ENCODE measurements around the gene OR52A1.

Gene OR52A1

DNA sequence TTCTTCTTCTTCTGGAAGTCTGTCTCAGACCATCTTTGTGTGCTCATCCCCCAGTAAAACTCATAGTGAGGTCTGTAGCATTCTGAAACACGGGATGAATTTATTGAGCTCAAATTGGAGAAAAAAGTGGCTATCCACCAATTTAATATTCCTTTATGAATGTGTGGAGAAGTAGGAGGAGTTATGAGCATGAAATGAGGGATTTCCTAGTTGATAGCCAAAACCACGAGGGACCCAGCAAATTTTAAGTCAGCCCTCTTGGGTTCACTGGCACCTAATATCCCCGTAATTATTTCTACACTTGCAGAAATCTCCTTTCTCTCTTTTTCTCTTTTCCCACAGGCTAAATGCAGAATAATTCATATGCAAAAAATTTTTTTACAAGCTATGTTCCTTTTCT is at the start of gene OR52A1:
OR52A1 (minus strand) TSS at position 101 of the 400 bp plus-strand sequence. CDS start 2,388 bp downstream, outside the sequence.
- TF ChIP-seq, protein P1, sequence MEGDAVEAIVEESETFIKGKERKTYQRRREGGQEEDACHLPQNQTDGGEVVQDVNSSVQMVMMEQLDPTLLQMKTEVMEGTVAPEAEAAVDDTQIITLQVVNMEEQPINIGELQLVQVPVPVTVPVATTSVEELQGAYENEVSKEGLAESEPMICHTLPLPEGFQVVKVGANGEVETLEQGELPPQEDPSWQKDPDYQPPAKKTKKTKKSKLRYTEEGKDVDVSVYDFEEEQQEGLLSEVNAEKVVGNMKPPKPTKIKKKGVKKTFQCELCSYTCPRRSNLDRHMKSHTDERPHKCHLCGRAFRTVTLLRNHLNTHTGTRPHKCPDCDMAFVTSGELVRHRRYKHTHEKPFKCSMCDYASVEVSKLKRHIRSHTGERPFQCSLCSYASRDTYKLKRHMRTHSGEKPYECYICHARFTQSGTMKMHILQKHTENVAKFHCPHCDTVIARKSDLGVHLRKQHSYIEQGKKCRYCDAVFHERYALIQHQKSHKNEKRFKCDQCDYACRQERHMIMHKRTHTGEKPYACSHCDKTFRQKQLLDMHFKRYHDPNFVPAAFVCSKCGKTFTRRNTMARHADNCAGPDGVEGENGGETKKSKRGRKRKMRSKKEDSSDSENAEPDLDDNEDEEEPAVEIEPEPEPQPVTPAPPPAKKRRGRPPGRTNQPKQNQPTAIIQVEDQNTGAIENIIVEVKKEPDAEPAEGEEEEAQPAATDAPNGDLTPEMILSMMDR (IDR thresholded peaks at IDR 0.05): no peak

DNA sequence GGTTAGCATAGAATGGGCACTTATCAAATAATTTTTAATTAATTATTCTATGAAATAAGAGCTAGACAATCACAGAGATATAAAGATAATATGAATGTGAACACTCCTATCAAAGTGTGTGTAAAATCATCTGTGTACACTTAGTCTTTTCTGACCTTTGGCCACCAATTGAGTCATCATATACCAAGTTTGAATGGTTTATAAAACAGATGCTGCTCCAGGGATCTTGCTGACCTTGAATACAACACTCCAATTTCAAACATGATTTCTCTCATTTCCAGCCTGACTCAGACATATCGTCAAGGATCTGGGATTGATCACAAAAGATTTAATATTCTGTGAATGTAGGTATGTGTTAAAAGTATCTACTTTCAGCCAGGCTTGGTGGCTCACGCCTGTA is 48.8 kb upstream of the OR52A1 start:
- TF ChIP-seq, protein P1 (IDR thresholded peaks at IDR 0.05): no peak

DNA sequence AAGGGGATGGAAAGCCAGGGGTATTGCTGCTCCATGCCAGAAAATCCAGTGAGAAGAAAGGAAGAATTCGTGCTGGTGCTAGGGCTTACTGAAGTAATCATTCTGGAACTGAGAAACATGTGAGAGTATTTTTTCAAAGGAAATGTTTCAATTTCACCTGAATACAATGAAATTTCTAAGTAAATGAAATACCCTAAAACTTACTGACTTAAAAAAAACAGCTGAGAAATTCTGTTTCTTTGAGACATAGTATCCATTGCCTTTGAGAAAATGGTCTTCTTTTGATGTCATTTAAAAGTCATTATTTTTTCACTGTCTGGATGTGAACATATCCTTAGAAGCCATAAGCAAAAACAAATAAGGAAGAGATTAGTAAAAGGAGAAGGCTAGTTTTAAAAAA is 46.0 kb upstream of the OR52A1 start, which contains the start of gene OR51V1:
OR51V1 (minus strand) TSS at position 101 of the 400 bp plus-strand sequence; CDS start at position 101, 0 bp downstream.
- TF ChIP-seq, protein P1 (IDR thresholded peaks at IDR 0.05): no peak

DNA sequence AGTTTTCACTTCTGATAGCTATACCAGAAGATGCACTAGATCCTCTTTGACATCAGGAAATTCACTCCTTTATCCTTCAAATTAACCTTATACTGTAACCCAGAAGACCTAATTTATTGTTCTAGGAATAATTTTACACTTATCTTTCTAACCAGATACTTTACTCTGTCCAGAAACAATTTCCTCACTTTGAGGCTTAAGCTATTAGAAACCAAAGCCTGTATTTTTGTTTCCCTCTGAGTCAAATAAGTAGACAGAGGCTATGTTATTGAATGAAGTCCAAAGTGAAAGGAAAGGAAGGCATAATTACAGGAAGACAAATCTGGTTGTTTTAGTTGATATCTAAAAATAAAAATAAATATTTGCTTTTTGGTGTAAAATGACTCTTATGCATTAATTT is 43.7 kb upstream of the OR52A1 start:
- TF ChIP-seq, protein P1 (IDR thresholded peaks at IDR 0.05): no peak

DNA sequence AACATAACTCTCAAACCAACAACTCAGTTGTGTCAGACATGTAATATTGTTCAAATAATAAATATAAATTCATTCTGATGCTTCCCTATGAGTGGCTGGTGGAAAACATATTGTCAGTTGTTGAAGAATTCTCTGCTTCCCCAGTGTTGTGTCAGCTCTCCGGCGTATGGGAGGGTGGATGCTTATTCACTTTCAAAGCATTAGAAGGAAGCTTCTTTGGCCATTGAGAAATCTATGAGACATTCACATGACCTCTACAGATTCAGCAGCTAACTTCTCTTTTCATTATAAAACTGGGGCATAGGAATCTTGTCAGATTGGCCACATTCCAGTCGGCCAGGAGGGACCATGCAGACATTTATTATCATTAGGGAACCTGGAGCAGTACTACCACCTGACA is 43.0 kb upstream of the OR52A1 start:
- TF ChIP-seq, protein P1 (IDR thresholded peaks at IDR 0.05): no peak

DNA sequence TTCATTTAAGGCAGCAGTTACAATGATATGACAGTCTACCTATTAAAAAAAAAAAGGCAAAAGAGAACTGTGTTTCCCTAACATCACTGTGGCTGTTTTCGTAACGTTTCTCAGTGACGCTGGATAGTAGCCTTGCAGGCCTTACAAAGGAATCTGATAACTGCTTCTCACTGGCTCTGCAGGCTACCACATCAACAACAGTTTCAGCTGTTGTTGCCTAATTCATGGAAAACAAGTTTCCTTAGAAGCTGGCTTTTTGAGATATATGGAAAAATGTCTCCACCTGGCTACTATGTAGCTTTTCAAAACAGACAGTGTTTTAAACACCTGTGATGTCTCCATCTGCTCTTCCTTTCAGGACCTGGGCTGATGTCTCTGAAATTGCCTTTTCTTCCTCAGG is 42.2 kb upstream of the OR52A1 start:
- TF ChIP-seq, protein P1 (IDR thresholded peaks at IDR 0.05): no peak

DNA sequence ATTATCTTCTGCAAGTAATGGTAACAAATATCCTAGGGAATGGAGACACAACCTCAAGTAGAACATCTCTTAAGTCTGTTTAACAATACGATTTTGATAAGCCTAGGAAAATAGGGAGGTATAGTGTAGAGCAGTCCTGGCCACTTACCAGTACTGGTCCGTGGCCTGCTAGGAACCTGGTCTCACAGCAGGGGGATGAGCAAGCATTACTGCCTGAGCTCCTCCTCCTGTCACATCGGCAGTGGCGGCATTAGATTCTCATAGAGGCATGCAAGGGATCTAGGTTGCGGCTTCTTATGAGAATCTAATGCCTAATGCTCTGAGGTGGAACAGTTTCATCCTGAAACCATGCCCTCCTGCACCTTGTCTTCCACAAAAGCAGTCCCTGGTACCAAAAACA is 41.5 kb upstream of the OR52A1 start:
- TF ChIP-seq, protein P1 (IDR thresholded peaks at IDR 0.05): no peak

DNA sequence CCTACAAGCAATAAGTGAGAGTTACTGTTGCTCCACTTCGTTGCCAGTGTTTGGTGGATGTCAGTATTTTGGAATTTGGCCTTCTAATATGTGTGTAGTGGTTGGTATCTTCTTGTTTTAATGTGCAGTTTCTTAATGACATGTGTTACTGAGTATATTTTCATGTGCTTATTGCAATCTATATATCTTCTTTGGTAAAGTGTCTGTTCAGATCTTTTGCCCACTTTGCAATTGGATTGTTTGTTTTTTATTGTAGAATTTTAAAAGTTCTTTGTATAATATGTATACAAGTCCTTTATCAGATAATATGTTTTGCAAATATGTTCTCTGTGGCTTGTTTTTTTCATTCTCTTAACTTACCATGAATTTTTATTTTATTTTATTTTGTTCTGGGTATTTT is 38.2 kb upstream of the OR52A1 start:
- TF ChIP-seq, protein P1 (IDR thresholded peaks at IDR 0.05): no peak
